G401 (cell line): ENCODE results near the gene GNB2. TPM values are rescaled to one million over a fixed set of nuclear protein-coding genes. Genes with fewer than 3 reads are reported as not detected.
"Not testable (repeated sequence)": the region's sequence is repeated elsewhere in the genome, so short reads cannot be mapped to it uniquely, and the experiment has no call there.

Experiments
- DNase-seq: peaks from one replicate; pipeline ENCODE4 v3.0.0-alpha.2; 2015; ENCODE audit warnings: low spot score
- in situ Hi-C: cut with HindIII; loops from 2 replicates; pipeline ENCODE4 v1.10.0; 2016; ENCODE audit warnings: low sequenced_read_pairs, mixed read lengths
- total RNA-seq: library from RNA; depleted of rRNA; stranded (reverse); fragments of >200 nt; shearing (Covaris generic); gene quantifications from 2 replicates; pipeline ENCODE4 v1.2.3, GENCODE V29; 2014

The GNB2 gene
- total RNA-seq, 1 experiment from 2014 or later: 241 TPM

GRCh38 chr7:100689230-100690135 lies 15.9 kb downstream of the GNB2 start:
- no peak for DNase-seq
- in situ Hi-C loops: no loop called here

- in situ Hi-C loops: no loop called here
- DNase-seq: peak; percentile 82
Measured at GRCh38 chr7:100691676-100692577, 18.4 kb downstream of the GNB2 start.

- no peak for DNase-seq
- in situ Hi-C loops: no loop called here
Measured at GRCh38 chr7:100692578-100692961, 19.0 kb downstream of the GNB2 start.

GRCh38 chr7:100693312-100694097 lies 20.0 kb downstream of the GNB2 start:
- no peak for DNase-seq
- in situ Hi-C loops: no loop called here

- in situ Hi-C loops: no loop called here
- DNase-seq: peak; percentile 60
Measured at GRCh38 chr7:100694098-100694745, 20.7 kb downstream of the GNB2 start, which contains the start of gene GIGYF1. TSS of gene GIGYF1 (minus strand) at chr7:100694250. CDS start at chr7:100688238, 6,012 bp downstream.

- no peak for DNase-seq
- in situ Hi-C loops: no loop called here
Measured at GRCh38 chr7:100696123-100696521, 22.6 kb downstream of the GNB2 start.

GRCh38 chr7:100699018-100699417 lies 25.5 kb downstream of the GNB2 start:
- DNase-seq: no peak
- in situ Hi-C loops: no loop called here

- DNase-seq, in situ Hi-C loops: not testable (repeated sequence)
Measured at GRCh38 chr7:100701089-100701488, 27.5 kb downstream of the GNB2 start.

GRCh38 chr7:100705320-100705752 lies 31.8 kb downstream of the GNB2 start:
- peak; percentile 66 for DNase-seq
- in situ Hi-C loops: no loop called here

- in situ Hi-C loops: no loop called here
- peak; percentile 95 for DNase-seq
Measured at GRCh38 chr7:100705753-100706671, 32.5 kb downstream of the GNB2 start, which contains the start of gene POP7. TSS of gene POP7 (plus strand) at chr7:100706121. CDS start at chr7:100706831, 710 bp downstream.

GRCh38 chr7:100706672-100707311 lies 33.3 kb downstream of the GNB2 start:
- DNase-seq: no peak
- in situ Hi-C loops: no loop called here

- in situ Hi-C loops: no loop called here
- DNase-seq: no peak
Measured at GRCh38 chr7:100708395-100708794, 34.9 kb downstream of the GNB2 start.

GRCh38 chr7:100710452-100710851 lies 36.9 kb downstream of the GNB2 start:
- in situ Hi-C loops: no loop called here

GRCh38 chr7:100711369-100711768 lies 37.8 kb downstream of the GNB2 start:
- in situ Hi-C loops: no loop called here
- no peak for DNase-seq

More at GRCh38 chr7:100710452-100710851, 36.9 kb downstream of the GNB2 start:
- no peak for DNase-seq

GRCh38 chr7:100714725-100715124 lies 41.2 kb downstream of the GNB2 start:
- no peak for DNase-seq
- in situ Hi-C loops: no loop called here

GRCh38 chr7:100717073-100717472 lies 43.5 kb downstream of the GNB2 start:
- in situ Hi-C loops: not testable (repeated sequence)

More at GRCh38 chr7:100717073-100717472, 43.5 kb downstream of the GNB2 start:
- not testable (repeated sequence) for DNase-seq
